ENCODE data around the gene CEMIP. TPM values are rescaled to one million over a fixed set of nuclear protein-coding genes. Genes with fewer than 3 reads are reported as not detected.

CEMIP gene
- 0.83 to 1.5 TPM (median 1.3 TPM) in 5 replicates for total RNA-seq (2022; extraction: Qiagen RNA extraction)

GRCh38 chr15:80778964-80779657 is at the start of gene CEMIP:
Gene CEMIP (plus strand): TSS chr15:80779370. CDS start chr15:80873880, 94,510 bp downstream.

GRCh38 chr15:80989518-80990478 is 210.6 kb downstream of the CEMIP start, which contains the start of gene MESD:
Gene MESD (minus strand): TSS chr15:80989819. CDS start chr15:80989791, 28 bp downstream.

GRCh38 chr15:81000624-81001151 is 221.5 kb downstream of the CEMIP start, which contains the start of gene TLNRD1:
Gene TLNRD1 (plus strand): TSS chr15:81000923. CDS start chr15:81002272, 1,349 bp downstream.

Other genes with a start within 250 kb of the CEMIP start
- gene ABHD17C, start 84.1 kb upstream of the CEMIP start, total RNA-seq (2022; extraction: Qiagen RNA extraction), result 23.8 to 27.4 TPM (median 26.4 TPM) in 5 replicates
- 35.9 to 41.4 TPM (median 39.8 TPM) in 5 replicates for gene MESD, start 210.4 kb downstream of the CEMIP start, total RNA-seq (2022; extraction: Qiagen RNA extraction)
- 10.3 to 17.7 TPM (median 14.1 TPM) in 5 replicates for gene TLNRD1, start 221.6 kb downstream of the CEMIP start, total RNA-seq (2022; extraction: Qiagen RNA extraction)